HTERT RPE-1 (cell line): ENCODE results near the gene STX1A.

Experiments
- in situ Hi-C: fragments of 300-500 bp; cut with MboI; formaldehyde crosslinking; loops from 4 replicates; pipeline ENCODE4 v1.14.3; 2020; ENCODE audit warnings: low sequenced_read_pairs

Gene STX1A

GRCh38 chr7:73708961-73709549, 10.4 kb downstream of the STX1A start:
- in situ Hi-C loops = no loop called here

- in situ Hi-C loops = no loop called here
Observed at GRCh38 chr7:73707045-73707631, 12.3 kb downstream of the STX1A start.

- in situ Hi-C loops = no loop called here
Observed at GRCh38 chr7:73706126-73707044, 13.1 kb downstream of the STX1A start.

GRCh38 chr7:73705551-73705920, 13.9 kb downstream of the STX1A start:
- in situ Hi-C loops = no loop called here

GRCh38 chr7:73704640-73705550, 14.6 kb downstream of the STX1A start:
- in situ Hi-C loops = no loop called here

GRCh38 chr7:73703757-73704639, 15.5 kb downstream of the STX1A start:
- in situ Hi-C loops = no loop called here

GRCh38 chr7:73703225-73703624, 16.2 kb downstream of the STX1A start:
- in situ Hi-C loops = no loop called here

GRCh38 chr7:73702665-73703064, 16.8 kb downstream of the STX1A start:
- in situ Hi-C loops = no loop called here

- in situ Hi-C loops = no loop called here
Observed at GRCh38 chr7:73702226-73702625, 17.2 kb downstream of the STX1A start.

GRCh38 chr7:73701357-73701995, 18.0 kb downstream of the STX1A start:
- in situ Hi-C loops = no loop called here

GRCh38 chr7:73700581-73701134, 18.8 kb downstream of the STX1A start:
- in situ Hi-C loops = no loop called here

- in situ Hi-C loops = no loop called here
Observed at GRCh38 chr7:73700069-73700423, 19.4 kb downstream of the STX1A start.

GRCh38 chr7:73699370-73700068, 19.9 kb downstream of the STX1A start:
- in situ Hi-C loops = no loop called here

- in situ Hi-C loops = no loop called here
Observed at GRCh38 chr7:73698410-73698809, 21.1 kb downstream of the STX1A start.

- in situ Hi-C loops = no loop called here
Observed at GRCh38 chr7:73696372-73696771, 23.1 kb downstream of the STX1A start.

GRCh38 chr7:73690646-73691045, 28.8 kb downstream of the STX1A start:
- in situ Hi-C loops = no loop called here

- in situ Hi-C loops = no loop called here
Observed at GRCh38 chr7:73688288-73688687, 31.2 kb downstream of the STX1A start.

- in situ Hi-C loops = no loop called here
Observed at GRCh38 chr7:73685311-73685710, 34.2 kb downstream of the STX1A start.
